ENCODE data around the gene CNTROB.

GRCh38 chr17:7910711-7911110 is 21.3 kb upstream of the CNTROB start:
- TF ChIP-seq POLR2A (IDR thresholded peaks at IDR 0.05), result no peak
- no peak for TF ChIP-seq CTCF (IDR thresholded peaks at IDR 0.05 in 4 of 5, conservative IDR thresholded peaks at IDR 0.05 in 1 of 5)
